Mesothelial cell of epicardium (in vitro differentiated cells): ENCODE measurements around the gene ALG12. TPM values are rescaled to one million over a fixed set of nuclear protein-coding genes. Genes with fewer than 3 reads are reported as not detected.

Experiments used
- DNase-seq, 2 experiments: peaks; one replicate each; pipeline ENCODE4 v3.0.0; 2021; ENCODE audit warnings: low spot score in 2 of 2; ENCODE audit not compliant: unreplicated experiment in 2 of 2
- H3K27ac Mint-ChIP-seq: 2 replicates; pipeline ENCODE4 v1.8.0; 2021; ENCODE audit warnings: mixed read lengths
- H3K27me3 Mint-ChIP-seq: 2 replicates; pipeline ENCODE4 v1.8.0; 2021; ENCODE audit warnings: low read depth, mixed read lengths
- H3K36me3 Mint-ChIP-seq: 2 replicates; pipeline ENCODE4 v1.8.0; 2021; ENCODE audit warnings: mixed read lengths
- H3K4me1 Mint-ChIP-seq: 2 replicates; pipeline ENCODE4 v1.8.0; 2021; ENCODE audit warnings: mixed read lengths
- H3K4me3 Mint-ChIP-seq: 2 replicates; pipeline ENCODE4 v1.8.0; 2021; ENCODE audit warnings: mild to moderate bottlenecking, moderate library complexity, mixed read lengths
- H3K9me3 Mint-ChIP-seq: 2 replicates; pipeline ENCODE4 v1.8.0; 2021; ENCODE audit warnings: mixed read lengths
- CTCF ChIP-seq: fragments of 200-600 bp; sonication (generic); IDR thresholded peaks from one replicate; pipeline ENCODE4 v1.5.0; 2021; ENCODE audit warnings: antibody characterized with exemption; ENCODE audit not compliant: unreplicated experiment
- total RNA-seq: library from RNA; stranded (reverse); gene quantifications from 3 replicates; pipeline ENCODE4 v1.2.1, GENCODE V29; 2021

The ALG12 gene
- total RNA-seq, 1 donor from 2014 or later = 26.4 TPM

GRCh38 chr22:49882519-49883293 is 35.5 kb downstream of the ALG12 start:
- no peaks in the 10 kb centered on the region for H3K4me1 Mint-ChIP-seq
- no peak overlapping the region for H3K4me3 Mint-ChIP-seq
- no peak for DNase-seq
- peaks cover 39% of the 10 kb centered on the region for H3K9me3 Mint-ChIP-seq
- no peaks in the 10 kb centered on the region for H3K27me3 Mint-ChIP-seq
- H3K36me3 Mint-ChIP-seq = peaks cover 85% of the 10 kb centered on the region
- no peak overlapping the region for H3K27ac Mint-ChIP-seq
- no peak for TF ChIP-seq CTCF

- no peaks in the 10 kb centered on the region for H3K27me3 Mint-ChIP-seq
- H3K27ac Mint-ChIP-seq = no peak overlapping the region
- no peak for DNase-seq
- H3K4me1 Mint-ChIP-seq = no peaks in the 10 kb centered on the region
- peaks cover 80% of the 10 kb centered on the region for H3K36me3 Mint-ChIP-seq
- TF ChIP-seq CTCF = no peak
- H3K9me3 Mint-ChIP-seq = peaks cover 38% of the 10 kb centered on the region
- H3K4me3 Mint-ChIP-seq = no peak overlapping the region
Measured at GRCh38 chr22:49881856-49882255, 36.4 kb downstream of the ALG12 start.

- H3K4me1 Mint-ChIP-seq = no peaks in the 10 kb centered on the region
- TF ChIP-seq CTCF = no peak
- peaks cover 45% of the 10 kb centered on the region for H3K9me3 Mint-ChIP-seq
Measured at GRCh38 chr22:49880281-49880680, 38.0 kb downstream of the ALG12 start.

GRCh38 chr22:49879871-49880270 is 38.4 kb downstream of the ALG12 start:
- no peaks in the 10 kb centered on the region for H3K27me3 Mint-ChIP-seq
- peaks cover 48% of the 10 kb centered on the region for H3K9me3 Mint-ChIP-seq
- H3K27ac Mint-ChIP-seq = no peak overlapping the region
- H3K36me3 Mint-ChIP-seq = peaks cover 76% of the 10 kb centered on the region
- no peaks in the 10 kb centered on the region for H3K4me1 Mint-ChIP-seq
- no peak overlapping the region for H3K4me3 Mint-ChIP-seq
- TF ChIP-seq CTCF = no peak
- no peak for DNase-seq

More at GRCh38 chr22:49880281-49880680, 38.0 kb downstream of the ALG12 start:
- peak overlapping the region; percentile 12 for H3K27ac Mint-ChIP-seq
- no peaks in the 10 kb centered on the region for H3K27me3 Mint-ChIP-seq
- H3K4me3 Mint-ChIP-seq = no peak overlapping the region
- peaks cover 77% of the 10 kb centered on the region for H3K36me3 Mint-ChIP-seq
- no peak for DNase-seq

- H3K4me1 Mint-ChIP-seq = no peaks in the 10 kb centered on the region
- H3K9me3 Mint-ChIP-seq = peaks cover 52% of the 10 kb centered on the region
- peaks cover 70% of the 10 kb centered on the region for H3K36me3 Mint-ChIP-seq
- DNase-seq = no peak
- no peak overlapping the region for H3K27ac Mint-ChIP-seq
- no peaks in the 10 kb centered on the region for H3K27me3 Mint-ChIP-seq
- no peak overlapping the region for H3K4me3 Mint-ChIP-seq
- TF ChIP-seq CTCF = no peak
Measured at GRCh38 chr22:49878206-49878605, 40.0 kb downstream of the ALG12 start.
